ENCODE measurements around the gene PTPRD. TPM values are rescaled to one million over a fixed set of nuclear protein-coding genes. Genes with fewer than 3 reads are reported as not detected.

The PTPRD gene
- total RNA-seq, 1 experiment from 2014 or later, result not detected

GRCh38 chr9:8859416-8859815 is 1753.4 kb downstream of the PTPRD start:
- intact Hi-C loops (cut with micrococcal nuclease; ENCODE audit: unreplicated experiment), result no loop called here
- CTCF ChIA-PET, result no interaction called here
- no peak overlapping the region for H3K4me3 ChIP-seq (ENCODE audit: low read depth, low read length, poor library complexity, severe bottlenecking)

GRCh38 chr9:8858596-8859161 is 1754.1 kb downstream of the PTPRD start:
- Histone ChIP-seq H3K4me3 (ENCODE audit: low read depth, low read length, poor library complexity, severe bottlenecking) (no peak overlapping the region), H3K27ac (ENCODE audit: low read depth, low read length, poor library complexity, severe bottlenecking) (no peak overlapping the region), H3K9me3 (ENCODE audit: low read depth, low read length, poor library complexity, severe bottlenecking) (no peaks in the 10 kb centered on the region), H3K27me3 (replicated peaks; ENCODE audit: insufficient read depth, low read depth, low read length, poor library complexity) (peaks cover 90% of the 10 kb centered on the region), H3K36me3 (ENCODE audit: insufficient read depth, low read length, poor library complexity, severe bottlenecking) (no peaks in the 10 kb centered on the region), H3K4me1 (ENCODE audit: insufficient read depth, low read length, poor library complexity, severe bottlenecking) (no peaks in the 10 kb centered on the region)
- intact Hi-C loops (cut with micrococcal nuclease; ENCODE audit: unreplicated experiment), result no loop called here
- no peak for DNase-seq (ENCODE audit: low spot score)
- ChIA-PET CTCF (no interaction called here), POLR2A (ENCODE audit: low non-redundant PET) (no interaction called here)
- no peak for TF ChIP-seq CTCF (conservative IDR thresholded peaks at IDR 0.05; ENCODE audit: low read depth, low read length)
- no peak for TF ChIP-seq EZH2 (IDR thresholded peaks at IDR 0.05; ENCODE audit: borderline replicate concordance, low read depth, low read length, poor library complexity, severe bottlenecking)
- BruUV-seq (replicated peaks), result no TSS peak

More at GRCh38 chr9:8859416-8859815, 1753.4 kb downstream of the PTPRD start:
- POLR2A ChIA-PET (ENCODE audit: low non-redundant PET), result no interaction called here
- no peaks in the 10 kb centered on the region for H3K4me1 ChIP-seq (ENCODE audit: insufficient read depth, low read length, poor library complexity, severe bottlenecking)
- H3K36me3 ChIP-seq (ENCODE audit: insufficient read depth, low read length, poor library complexity, severe bottlenecking), result no peaks in the 10 kb centered on the region
- TF ChIP-seq CTCF (conservative IDR thresholded peaks at IDR 0.05; ENCODE audit: low read depth, low read length), result no peak
- no peak for TF ChIP-seq EZH2 (IDR thresholded peaks at IDR 0.05; ENCODE audit: borderline replicate concordance, low read depth, low read length, poor library complexity, severe bottlenecking)
- no TSS peak for BruUV-seq (replicated peaks)
- no peaks in the 10 kb centered on the region for H3K9me3 ChIP-seq (ENCODE audit: low read depth, low read length, poor library complexity, severe bottlenecking)
- H3K27ac ChIP-seq (ENCODE audit: low read depth, low read length, poor library complexity, severe bottlenecking), result no peak overlapping the region
- H3K27me3 ChIP-seq (replicated peaks; ENCODE audit: insufficient read depth, low read depth, low read length, poor library complexity), result peaks cover 90% of the 10 kb centered on the region
- DNase-seq (ENCODE audit: low spot score), result no peak

- intact Hi-C loops (cut with micrococcal nuclease; ENCODE audit: unreplicated experiment), result no loop called here
- ChIA-PET POLR2A (ENCODE audit: low non-redundant PET) (no interaction called here), CTCF (no interaction called here)
- no peaks in the 10 kb centered on the region for H3K36me3 ChIP-seq (ENCODE audit: insufficient read depth, low read length, poor library complexity, severe bottlenecking)
- peak; percentile 24 for DNase-seq (ENCODE audit: low spot score)
- no TSS peak for BruUV-seq (replicated peaks)
- no peak overlapping the region for H3K27ac ChIP-seq (ENCODE audit: low read depth, low read length, poor library complexity, severe bottlenecking)
- TF ChIP-seq EZH2 (IDR thresholded peaks at IDR 0.05; ENCODE audit: borderline replicate concordance, low read depth, low read length, poor library complexity, severe bottlenecking), result no peak
- no peak for TF ChIP-seq CTCF (conservative IDR thresholded peaks at IDR 0.05; ENCODE audit: low read depth, low read length)
- peak overlapping the region; percentile 11 for H3K4me3 ChIP-seq (ENCODE audit: low read depth, low read length, poor library complexity, severe bottlenecking)
- H3K4me1 ChIP-seq (ENCODE audit: insufficient read depth, low read length, poor library complexity, severe bottlenecking), result no peaks in the 10 kb centered on the region
- H3K27me3 ChIP-seq (replicated peaks; ENCODE audit: insufficient read depth, low read depth, low read length, poor library complexity), result peaks cover 92% of the 10 kb centered on the region
- H3K9me3 ChIP-seq (ENCODE audit: low read depth, low read length, poor library complexity, severe bottlenecking), result no peaks in the 10 kb centered on the region
These were observed 1754.7 kb downstream of the PTPRD start for GRCh38 chr9:8857926-8858595.
